K562 (cell line): ENCODE results near the gene DGKZ. TPM values are rescaled to one million over a fixed set of nuclear protein-coding genes. Genes with fewer than 3 reads are reported as not detected.

Experiments
- CXXC5 ChIP-seq: fragments of 250-450 bp; sonication (Bioruptor Pico); IDR thresholded peaks from 2 replicates; pipeline ENCODE4 v1.8.0; 2022; ENCODE audit warnings: inconsistent platforms, mild to moderate bottlenecking, moderate library complexity
- ESRRA ChIP-seq: fragments of 450-650 bp; IDR thresholded peaks from 2 replicates; pipeline ENCODE4 v1.6.1; 2014; ENCODE audit warnings: low read depth, mild to moderate bottlenecking, moderate library complexity, borderline replicate concordance
- FOXA1 ChIP-seq: fragments of 450-650 bp; IDR thresholded peaks from 2 replicates; pipeline ENCODE4 v1.6.1; 2016; ENCODE audit warnings: mild to moderate bottlenecking, borderline replicate concordance
- JUND ChIP-seq, 2 experiments: IDR thresholded peaks; 2 replicates in 1 of 2; 3 replicates in 1 of 2; pipeline ENCODE4 v1.6.1; 2011; ENCODE audit warnings: borderline replicate concordance in 2 of 2, low read depth in 2 of 2, low read length in 2 of 2, improper control_type of control experiment in 1 of 2, missing biosample characterization in 1 of 2, missing genetic modification characterization in 1 of 2, missing genetic modification reagents in 1 of 2
- KHSRP ChIP-seq: fragments of 450-650 bp; IDR thresholded peaks from 2 replicates; pipeline ENCODE4 v1.6.1; 2017
- NCOA1 ChIP-seq: fragments of 450-650 bp; IDR thresholded peaks from 2 replicates; pipeline ENCODE4 v1.6.1; 2016; ENCODE audit warnings: low read depth
- NCOA6 ChIP-seq: fragments of 450-650 bp; IDR thresholded peaks from 2 replicates; pipeline ENCODE4 v1.6.1; 2017; ENCODE audit warnings: mild to moderate bottlenecking
- NR2C2 ChIP-seq, 2 experiments: fragments of 200-800 bp in 1 of 2; sonication (Bioruptor generic) in 1 of 2; sonication (generic) in 1 of 2; formaldehyde crosslinking in 1 of 2; IDR thresholded peaks; 2 replicates each; pipeline versions ENCODE4 v1.6.1 to v1.8.0; 2016 to 2022; ENCODE audit warnings: mild to moderate bottlenecking in 1 of 2, missing compliant biosample characterization in 1 of 2, missing genetic modification characterization in 1 of 2, missing genetic modification reagents in 1 of 2
- ZBTB7A ChIP-seq: IDR thresholded peaks from 2 replicates; pipeline ENCODE4 v1.6.1; 2011; ENCODE audit warnings: low read depth, mild to moderate bottlenecking, low read length, moderate library complexity, borderline replicate concordance; ENCODE audit not compliant: control insufficient read depth
- ZNF707 ChIP-seq: fragments of 250-450 bp; sonication (Bioruptor Pico); conservative IDR thresholded peaks from 2 replicates; pipeline ENCODE4 v1.8.0; 2022; ENCODE audit warnings: inconsistent platforms, mild to moderate bottlenecking, moderate library complexity
- ZNF75A ChIP-seq: fragments of 450-650 bp; formaldehyde crosslinking; IDR thresholded peaks from 2 replicates; pipeline ENCODE4 v1.4.0; 2020; ENCODE audit warnings: mild to moderate bottlenecking
- polyA plus RNA-seq, 8 experiments: library from polyadenylated mRNA; depleted of rRNA in 4 of 8; stranded (reverse) in 5 of 8; unstranded in 3 of 8; fragments of >200 nt; fragmentation: Nextera tagmentation in 2 of 8; fragmentation: Illumina TruSeq in 1 of 8; extraction: Ambion mirVana in 2 of 8; extraction: Trizol in 1 of 8; gene quantifications; 2 replicates each; pipeline versions ENCODE4 v1.2.1 to v1.2.3, GENCODE V29; 2011 to 2014; ENCODE audit warnings: inconsistent platforms in 1 of 8, missing spikeins in 1 of 8
- total RNA-seq, 7 experiments: library from RNA; depleted of rRNA in 6 of 7; stranded (reverse); fragments of >200 nt in 6 of 7; fragmentation: Illumina TruSeq in 2 of 7; extraction: Trizol in 2 of 7; gene quantifications; 2 replicates each; pipeline versions ENCODE4 v1.2.1 to v1.2.3, GENCODE V29; 2011 to 2021; ENCODE audit warnings: low replicate concordance in 1 of 7
- TF ChIP-seq, protein P1 (sequence below): fragments of 450-650 bp; formaldehyde crosslinking; IDR thresholded peaks from 2 replicates; pipeline ENCODE4 v1.4.0; 2022; ENCODE audit warnings: mild to moderate bottlenecking, moderate library complexity
- TF ChIP-seq, protein P2 (sequence below): fragments of 250-450 bp; sonication (Bioruptor Pico); IDR thresholded peaks from 2 replicates; pipeline ENCODE4 v1.4.0; 2020
- TF ChIP-seq, protein P3 (sequence below): sonication (generic); formaldehyde crosslinking; IDR thresholded peaks from 2 replicates; pipeline ENCODE4 v1.8.0; 2022; ENCODE audit warnings: mild to moderate bottlenecking, missing genetic modification reagents
- TF ChIP-seq, protein P4 (sequence below): fragments of 250-450 bp; sonication (Bioruptor Pico); IDR thresholded peaks from 2 replicates; pipeline ENCODE4 v1.9.0; 2021; ENCODE audit warnings: mild to moderate bottlenecking, inconsistent platforms
- TF ChIP-seq, protein P5 (sequence below): sonication (generic); formaldehyde crosslinking; IDR thresholded peaks from 2 replicates; pipeline ENCODE4 v1.8.0; 2022; ENCODE audit warnings: mild to moderate bottlenecking, missing genetic modification reagents

DGKZ gene
- total and polyA plus RNA-seq, 9 of the 15 experiments (the other 6 are each of a cell fraction or from before 2014, with no cell fraction given), result 0.51 to 100 (median 44.2) TPM

DNA sequence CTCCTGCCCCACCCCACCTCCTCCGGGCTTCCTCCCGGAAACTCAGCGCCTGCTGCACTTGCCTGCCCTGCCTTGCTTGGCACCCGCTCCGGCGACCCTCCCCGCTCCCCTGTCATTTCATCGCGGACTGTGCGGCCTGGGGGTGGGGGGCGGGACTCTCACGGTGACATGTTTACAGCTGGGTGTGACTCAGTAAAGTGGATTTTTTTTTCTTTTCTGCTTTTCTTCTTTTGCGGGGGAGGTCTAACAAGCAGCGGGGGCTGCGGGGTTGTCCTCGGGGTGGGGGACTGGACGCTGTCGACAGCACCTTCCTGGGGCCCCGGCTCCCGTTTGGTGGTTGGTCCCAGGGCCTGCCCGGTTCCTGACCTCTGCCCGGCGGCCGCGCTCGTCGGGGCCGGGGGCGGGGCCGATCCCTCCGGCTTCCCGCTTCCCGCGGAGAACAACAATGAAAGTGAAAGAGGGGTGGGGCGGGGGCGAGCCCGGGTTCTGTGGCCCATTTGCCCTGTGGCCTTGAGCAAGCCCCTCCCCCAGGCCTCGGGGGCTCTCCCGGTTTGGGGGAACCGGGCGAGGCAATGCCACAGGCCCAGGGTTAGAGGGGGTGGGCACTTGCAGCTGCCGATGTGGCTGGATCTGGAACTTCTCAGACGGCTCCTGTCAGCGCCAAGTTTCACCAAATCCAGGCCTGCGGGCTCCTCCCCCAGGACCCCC, 33.2 kb downstream of the DGKZ start (continued):
- TF ChIP-seq, protein P1, sequence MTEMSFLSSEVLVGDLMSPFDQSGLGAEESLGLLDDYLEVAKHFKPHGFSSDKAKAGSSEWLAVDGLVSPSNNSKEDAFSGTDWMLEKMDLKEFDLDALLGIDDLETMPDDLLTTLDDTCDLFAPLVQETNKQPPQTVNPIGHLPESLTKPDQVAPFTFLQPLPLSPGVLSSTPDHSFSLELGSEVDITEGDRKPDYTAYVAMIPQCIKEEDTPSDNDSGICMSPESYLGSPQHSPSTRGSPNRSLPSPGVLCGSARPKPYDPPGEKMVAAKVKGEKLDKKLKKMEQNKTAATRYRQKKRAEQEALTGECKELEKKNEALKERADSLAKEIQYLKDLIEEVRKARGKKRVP (CRISPR knock-in tag), result no peak
- TF ChIP-seq ESRRA, result no peak; the same call in 1 of the 2 replicates
- TF ChIP-seq ZNF707 (CRISPR knock-in tag), result no peak
- no peak; the same call in 1 of the 2 replicates for TF ChIP-seq ZBTB7A
- TF ChIP-seq NR2C2 (CRISPR knock-in tag; IDR thresholded peaks at IDR 0.05), result no peak
- peak; percentile 83 for TF ChIP-seq NR2C2 (tag; IDR thresholded peaks at IDR 0.05)
- TF ChIP-seq, protein P2, sequence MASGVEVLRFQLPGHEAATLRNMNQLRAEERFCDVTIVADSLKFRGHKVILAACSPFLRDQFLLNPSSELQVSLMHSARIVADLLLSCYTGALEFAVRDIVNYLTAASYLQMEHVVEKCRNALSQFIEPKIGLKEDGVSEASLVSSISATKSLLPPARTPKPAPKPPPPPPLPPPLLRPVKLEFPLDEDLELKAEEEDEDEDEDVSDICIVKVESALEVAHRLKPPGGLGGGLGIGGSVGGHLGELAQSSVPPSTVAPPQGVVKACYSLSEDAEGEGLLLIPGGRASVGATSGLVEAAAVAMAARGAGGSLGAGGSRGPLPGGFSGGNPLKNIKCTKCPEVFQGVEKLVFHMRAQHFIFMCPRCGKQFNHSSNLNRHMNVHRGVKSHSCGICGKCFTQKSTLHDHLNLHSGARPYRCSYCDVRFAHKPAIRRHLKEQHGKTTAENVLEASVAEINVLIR (CRISPR knock-in tag), result no peak
- TF ChIP-seq CXXC5 (CRISPR knock-in tag), result peak; percentile 66
- no peak for TF ChIP-seq FOXA1
- TF ChIP-seq, protein P3, sequence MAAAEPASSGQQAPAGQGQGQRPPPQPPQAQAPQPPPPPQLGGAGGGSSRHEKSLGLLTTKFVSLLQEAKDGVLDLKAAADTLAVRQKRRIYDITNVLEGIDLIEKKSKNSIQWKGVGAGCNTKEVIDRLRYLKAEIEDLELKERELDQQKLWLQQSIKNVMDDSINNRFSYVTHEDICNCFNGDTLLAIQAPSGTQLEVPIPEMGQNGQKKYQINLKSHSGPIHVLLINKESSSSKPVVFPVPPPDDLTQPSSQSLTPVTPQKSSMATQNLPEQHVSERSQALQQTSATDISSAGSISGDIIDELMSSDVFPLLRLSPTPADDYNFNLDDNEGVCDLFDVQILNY, result no peak
- TF ChIP-seq KHSRP, result no peak
- TF ChIP-seq NCOA1, result peak; percentile 32; the same call in 1 of the 2 replicates
- TF ChIP-seq NCOA6, result peak; percentile 71
- TF ChIP-seq, protein P4, sequence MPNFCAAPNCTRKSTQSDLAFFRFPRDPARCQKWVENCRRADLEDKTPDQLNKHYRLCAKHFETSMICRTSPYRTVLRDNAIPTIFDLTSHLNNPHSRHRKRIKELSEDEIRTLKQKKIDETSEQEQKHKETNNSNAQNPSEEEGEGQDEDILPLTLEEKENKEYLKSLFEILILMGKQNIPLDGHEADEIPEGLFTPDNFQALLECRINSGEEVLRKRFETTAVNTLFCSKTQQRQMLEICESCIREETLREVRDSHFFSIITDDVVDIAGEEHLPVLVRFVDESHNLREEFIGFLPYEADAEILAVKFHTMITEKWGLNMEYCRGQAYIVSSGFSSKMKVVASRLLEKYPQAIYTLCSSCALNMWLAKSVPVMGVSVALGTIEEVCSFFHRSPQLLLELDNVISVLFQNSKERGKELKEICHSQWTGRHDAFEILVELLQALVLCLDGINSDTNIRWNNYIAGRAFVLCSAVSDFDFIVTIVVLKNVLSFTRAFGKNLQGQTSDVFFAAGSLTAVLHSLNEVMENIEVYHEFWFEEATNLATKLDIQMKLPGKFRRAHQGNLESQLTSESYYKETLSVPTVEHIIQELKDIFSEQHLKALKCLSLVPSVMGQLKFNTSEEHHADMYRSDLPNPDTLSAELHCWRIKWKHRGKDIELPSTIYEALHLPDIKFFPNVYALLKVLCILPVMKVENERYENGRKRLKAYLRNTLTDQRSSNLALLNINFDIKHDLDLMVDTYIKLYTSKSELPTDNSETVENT, result no peak
- TF ChIP-seq, protein P5, sequence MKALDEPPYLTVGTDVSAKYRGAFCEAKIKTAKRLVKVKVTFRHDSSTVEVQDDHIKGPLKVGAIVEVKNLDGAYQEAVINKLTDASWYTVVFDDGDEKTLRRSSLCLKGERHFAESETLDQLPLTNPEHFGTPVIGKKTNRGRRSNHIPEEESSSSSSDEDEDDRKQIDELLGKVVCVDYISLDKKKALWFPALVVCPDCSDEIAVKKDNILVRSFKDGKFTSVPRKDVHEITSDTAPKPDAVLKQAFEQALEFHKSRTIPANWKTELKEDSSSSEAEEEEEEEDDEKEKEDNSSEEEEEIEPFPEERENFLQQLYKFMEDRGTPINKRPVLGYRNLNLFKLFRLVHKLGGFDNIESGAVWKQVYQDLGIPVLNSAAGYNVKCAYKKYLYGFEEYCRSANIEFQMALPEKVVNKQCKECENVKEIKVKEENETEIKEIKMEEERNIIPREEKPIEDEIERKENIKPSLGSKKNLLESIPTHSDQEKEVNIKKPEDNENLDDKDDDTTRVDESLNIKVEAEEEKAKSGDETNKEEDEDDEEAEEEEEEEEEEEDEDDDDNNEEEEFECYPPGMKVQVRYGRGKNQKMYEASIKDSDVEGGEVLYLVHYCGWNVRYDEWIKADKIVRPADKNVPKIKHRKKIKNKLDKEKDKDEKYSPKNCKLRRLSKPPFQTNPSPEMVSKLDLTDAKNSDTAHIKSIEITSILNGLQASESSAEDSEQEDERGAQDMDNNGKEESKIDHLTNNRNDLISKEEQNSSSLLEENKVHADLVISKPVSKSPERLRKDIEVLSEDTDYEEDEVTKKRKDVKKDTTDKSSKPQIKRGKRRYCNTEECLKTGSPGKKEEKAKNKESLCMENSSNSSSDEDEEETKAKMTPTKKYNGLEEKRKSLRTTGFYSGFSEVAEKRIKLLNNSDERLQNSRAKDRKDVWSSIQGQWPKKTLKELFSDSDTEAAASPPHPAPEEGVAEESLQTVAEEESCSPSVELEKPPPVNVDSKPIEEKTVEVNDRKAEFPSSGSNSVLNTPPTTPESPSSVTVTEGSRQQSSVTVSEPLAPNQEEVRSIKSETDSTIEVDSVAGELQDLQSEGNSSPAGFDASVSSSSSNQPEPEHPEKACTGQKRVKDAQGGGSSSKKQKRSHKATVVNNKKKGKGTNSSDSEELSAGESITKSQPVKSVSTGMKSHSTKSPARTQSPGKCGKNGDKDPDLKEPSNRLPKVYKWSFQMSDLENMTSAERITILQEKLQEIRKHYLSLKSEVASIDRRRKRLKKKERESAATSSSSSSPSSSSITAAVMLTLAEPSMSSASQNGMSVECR (CRISPR knock-in tag), result peak; percentile 49
- TF ChIP-seq JUND (IDR thresholded peaks at IDR 0.05; ENCODE audit: borderline replicate concordance, low read depth, low read length), result peak; percentile 83
- peak; percentile 27; the same call in 1 of the 3 replicates for TF ChIP-seq JUND (tag; IDR thresholded peaks at IDR 0.05; ENCODE audit: borderline replicate concordance, low read depth, low read length)
- TF ChIP-seq ZNF75A (CRISPR knock-in tag), result no peak
